ENCODE data around the gene GRIN1. TPM values are rescaled to one million over a fixed set of nuclear protein-coding genes. Genes with fewer than 3 reads are reported as not detected.

GRIN1 gene
- total RNA-seq, 4 donors from 2014 or later = 0.11 to 0.50 (median 0.19) TPM; not detected in 1

GRCh38 chr9:137097761-137098462, 41.0 kb upstream of the GRIN1 start:
- H3K36me3 ChIP-seq = peaks cover 44 to 95% (median 87%) of the 10 kb centered on the region in 4 donors
- no peak for DNase-seq (ENCODE audit: extremely low spot score)
- TF ChIP-seq POLR2AphosphoS5 (IDR thresholded peaks at IDR 0.05) = no peak
- no peak for TF ChIP-seq CTCF (IDR thresholded peaks at IDR 0.05)
- no peaks in the 10 kb centered on the region for H3K4me1 ChIP-seq
- H3K4me3 ChIP-seq = no peak overlapping the region
- no peak overlapping the region for H3K27ac ChIP-seq (replicated peaks in 1 of 4)
- H3K27me3 ChIP-seq = no peaks in the 10 kb centered on the region
- intact Hi-C loops (cut with DNase I) = no loop called here
- H3K9me3 ChIP-seq = no peaks in the 10 kb centered on the region
- 89% methylated on average over 11 of the region's 20 CpGs for WGBS

DNA sequence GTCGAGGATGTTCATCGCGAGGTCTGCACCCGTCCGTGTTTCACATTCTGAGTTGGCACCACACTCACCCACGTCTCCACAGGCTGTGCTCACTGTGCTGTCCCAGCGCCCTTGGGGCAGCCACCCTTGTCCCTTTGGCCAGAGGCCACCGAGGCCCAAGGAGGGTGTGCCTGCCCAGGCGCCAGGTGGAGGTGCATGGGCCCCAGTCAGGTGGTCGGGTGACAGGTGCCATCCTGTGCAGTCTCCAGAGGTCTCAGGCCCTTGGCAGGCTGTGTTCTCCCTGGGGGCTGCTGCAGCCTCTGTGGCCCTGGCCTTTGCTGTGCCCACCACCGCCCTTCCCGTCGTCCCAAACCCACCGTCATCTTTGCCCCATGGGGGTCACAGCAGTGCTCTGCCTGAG, 39.7 kb upstream of the GRIN1 start:
- Histone ChIP-seq H3K36me3 (peaks cover 53 to 95% (median 92%) of the 10 kb centered on the region in 4 donors), H3K9me3 (no peaks in the 10 kb centered on the region), H3K4me1 (no peaks in the 10 kb centered on the region), H3K4me3 (no peak overlapping the region), H3K27ac (replicated peaks in 1 of 4) (no peak overlapping the region), H3K27me3 (no peaks in the 10 kb centered on the region)
- DNase-seq (ENCODE audit: extremely low spot score) = no peak
- TF ChIP-seq POLR2AphosphoS5 (IDR thresholded peaks at IDR 0.05) (no peak), POLR2A (IDR thresholded peaks at IDR 0.05; ENCODE audit: low read depth) (no peak), EP300 (IDR thresholded peaks at IDR 0.05) (no peak), CTCF (IDR thresholded peaks at IDR 0.05) (no peak)
- intact Hi-C loops (cut with DNase I) = no loop called here
- WGBS = 92% methylated on average over 14 of the region's 14 CpGs

DNA sequence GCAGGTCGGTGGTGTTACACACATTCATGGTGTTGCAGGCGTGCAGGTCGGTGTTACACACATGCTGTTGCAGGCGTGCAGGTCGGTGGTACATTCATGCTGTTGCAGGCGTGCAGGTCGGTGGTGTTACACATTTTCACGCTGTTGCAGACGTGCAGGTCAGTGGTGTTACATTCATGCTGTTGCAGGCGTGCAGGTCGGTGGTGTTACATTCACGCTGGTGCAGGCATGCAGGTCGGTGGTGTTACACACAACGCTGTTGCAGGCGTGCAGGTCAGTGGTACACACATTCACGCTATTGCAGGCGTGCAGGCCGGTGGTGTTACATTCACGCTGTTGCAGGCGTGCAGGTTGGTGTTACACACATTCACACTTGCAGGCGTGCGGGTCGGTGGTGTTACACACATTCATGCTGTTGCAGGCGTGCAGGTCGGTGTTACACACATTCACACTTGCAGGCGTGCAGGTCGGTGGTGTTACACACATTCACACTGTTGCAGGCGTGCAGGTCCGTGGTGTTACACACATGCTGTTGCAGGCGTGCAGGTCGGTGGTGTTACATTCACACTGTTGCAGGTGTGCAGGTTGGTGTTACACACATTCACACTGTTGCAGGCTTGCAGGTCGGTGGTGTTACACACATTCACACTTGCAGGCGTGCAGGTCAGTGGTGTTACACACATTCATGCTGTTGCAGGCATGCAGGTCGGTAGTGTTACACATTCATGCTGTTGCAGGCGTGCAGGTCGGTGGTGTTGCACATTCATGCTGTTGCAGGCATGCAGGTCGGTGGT, 35.6 kb upstream of the GRIN1 start:
- peaks cover 58 to 99% (median 98%) of the 10 kb centered on the region in 4 donors for H3K36me3 ChIP-seq
- intact Hi-C loops (cut with DNase I) = no loop called here
- H3K4me3 ChIP-seq = no peak overlapping the region
- no peaks in the 10 kb centered on the region for H3K27me3 ChIP-seq
- no peaks in the 10 kb centered on the region for H3K4me1 ChIP-seq
- H3K9me3 ChIP-seq = no peaks in the 10 kb centered on the region
- DNase-seq (ENCODE audit: extremely low spot score) = no peak
- H3K27ac ChIP-seq (replicated peaks in 1 of 4) = no peak overlapping the region
- WGBS = 91% methylated on average over 37 of the region's 37 CpGs
- TF ChIP-seq POLR2AphosphoS5 (IDR thresholded peaks at IDR 0.05) = no peak
- TF ChIP-seq CTCF (IDR thresholded peaks at IDR 0.05) = no peak

DNA sequence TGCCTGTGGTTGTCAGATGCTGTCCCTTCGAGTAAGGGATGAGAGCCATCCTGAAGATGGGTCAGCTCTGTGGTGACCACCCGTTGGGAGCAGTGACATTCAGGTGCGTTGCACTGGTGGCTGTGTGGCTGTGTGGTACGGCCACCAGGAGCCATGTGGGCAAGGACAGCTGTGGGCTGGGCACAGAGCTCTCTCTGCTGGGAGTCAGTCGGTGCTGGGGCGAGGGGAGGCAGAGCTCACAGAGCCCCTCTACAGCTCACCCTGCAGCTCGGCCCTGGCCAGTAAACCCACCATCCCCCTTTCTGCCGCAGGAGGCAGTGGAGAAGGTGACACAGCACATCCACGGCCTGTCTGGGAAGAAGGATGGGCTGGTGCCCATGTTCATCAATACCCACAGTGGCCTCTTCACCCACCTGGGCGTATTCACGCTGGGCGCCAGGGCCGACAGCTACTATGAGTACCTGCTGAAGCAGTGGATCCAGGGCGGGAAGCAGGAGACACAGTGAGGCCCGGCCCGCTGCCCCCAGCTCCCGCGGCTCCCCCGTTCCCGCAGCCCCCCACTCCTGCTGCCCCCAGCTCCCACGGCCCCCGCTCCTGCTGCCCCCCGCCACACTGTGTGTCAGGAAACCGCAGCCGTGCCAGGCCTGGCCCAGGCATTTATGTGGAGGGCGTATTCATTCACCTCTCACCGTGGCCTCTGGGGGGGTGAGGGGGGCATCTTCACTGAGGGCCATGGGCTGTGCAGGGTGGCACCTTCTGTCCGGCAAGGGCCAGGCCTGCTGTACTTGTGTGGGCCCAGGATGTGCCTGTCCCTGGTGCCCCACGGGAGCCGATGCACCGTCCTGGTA, 32.9 kb upstream of the GRIN1 start:
- no peaks in the 10 kb centered on the region for H3K27me3 ChIP-seq
- H3K36me3 ChIP-seq = peaks cover 50 to 100% (median 100%) of the 10 kb centered on the region in 4 donors
- WGBS = 93% methylated on average over 24 of the region's 31 CpGs
- no peak for DNase-seq (ENCODE audit: extremely low spot score)
- no peaks in the 10 kb centered on the region for H3K4me1 ChIP-seq
- TF ChIP-seq POLR2A (IDR thresholded peaks at IDR 0.05; ENCODE audit: low read depth) (no peak), EP300 (IDR thresholded peaks at IDR 0.05) (no peak), POLR2AphosphoS5 (IDR thresholded peaks at IDR 0.05) (no peak), CTCF (IDR thresholded peaks at IDR 0.05) (no peak)
- intact Hi-C loops (cut with DNase I) = no loop called here
- H3K4me3 ChIP-seq = no peak overlapping the region
- no peaks in the 10 kb centered on the region for H3K9me3 ChIP-seq
- H3K27ac ChIP-seq (replicated peaks in 1 of 4) = no peak overlapping the region

Data from esophagus muscularis mucosa (tissue), 4 donors.